HFF-Myc (cell line): ENCODE data around the gene SFSWAP.

Source experiments
- DNase-seq: peaks from one replicate; pipeline ENCODE4 v3.0.0-alpha.2; 2011; ENCODE audit warnings: low read depth; ENCODE audit errors: extremely low read depth
- H3K4me3 ChIP-seq: replicated peaks from 2 replicates; pipeline ENCODE4 v1.5.1; 2011; ENCODE audit warnings: low read depth, mild to moderate bottlenecking, control low read depth, low read length
- CTCF ChIP-seq: IDR thresholded peaks from 2 replicates; pipeline ENCODE4 v1.5.1; 2012; ENCODE audit warnings: mild to moderate bottlenecking, low read depth, low read length, control low read depth; ENCODE audit errors: missing control alignments

Gene SFSWAP

GRCh38 chr12:131799828-131800593, 89.1 kb downstream of the SFSWAP start:
- TF ChIP-seq CTCF: no peak
- no peak overlapping the region for H3K4me3 ChIP-seq
- DNase-seq: no peak

DNA sequence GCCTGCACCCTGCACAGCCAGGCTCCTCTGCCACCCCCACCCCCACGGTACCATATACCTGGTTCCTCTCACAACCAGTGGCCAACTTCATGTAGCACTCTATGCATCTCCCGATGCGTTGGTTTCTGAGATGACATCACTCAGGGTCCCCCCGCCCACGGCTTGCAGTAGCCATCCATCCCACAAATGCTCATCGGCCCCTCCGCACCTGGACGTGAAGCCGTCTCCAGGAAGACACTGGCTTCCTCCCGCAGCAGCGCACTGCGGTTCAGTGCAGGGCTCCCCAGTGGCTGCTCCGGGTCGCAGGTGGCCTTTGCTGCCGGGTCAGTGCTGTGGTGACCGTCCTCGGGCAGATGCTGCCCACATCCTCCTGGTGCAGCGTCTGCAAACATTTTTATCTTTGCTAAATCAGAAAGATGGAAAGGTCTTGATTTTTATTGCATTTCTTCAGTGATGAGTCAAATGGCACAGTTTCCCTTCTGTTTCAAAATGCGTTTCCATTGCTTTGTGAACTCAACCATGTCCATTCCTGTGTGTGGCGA, 89.8 kb downstream of the SFSWAP start:
- no peak overlapping the region for H3K4me3 ChIP-seq
- DNase-seq: no peak
- no peak for TF ChIP-seq CTCF

GRCh38 chr12:131801254-131801866, 90.5 kb downstream of the SFSWAP start:
- no peak for DNase-seq
- no peak overlapping the region for H3K4me3 ChIP-seq
- no peak for TF ChIP-seq CTCF

- no peak for DNase-seq
- no peak overlapping the region for H3K4me3 ChIP-seq
- no peak for TF ChIP-seq CTCF
These were observed 93.2 kb downstream of the SFSWAP start for GRCh38 chr12:131803961-131804521.

DNA sequence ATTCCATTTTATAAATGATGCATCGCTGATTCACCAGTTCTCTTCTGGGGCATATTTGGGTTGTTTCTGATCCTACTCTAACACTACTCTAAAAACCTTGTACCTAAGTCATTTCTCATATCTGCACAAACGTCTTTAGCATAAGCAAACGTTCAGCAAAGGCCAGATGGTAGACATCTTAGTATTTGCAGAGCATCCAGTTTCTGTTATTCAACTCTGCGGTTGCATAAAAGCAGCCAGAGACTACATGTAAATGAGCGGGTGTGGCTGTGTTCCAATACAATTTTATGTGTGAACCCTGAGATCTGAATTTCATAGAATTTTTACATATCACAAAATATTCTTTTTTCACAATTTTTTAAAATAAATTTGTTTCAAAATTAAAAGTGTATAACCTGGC, 94.5 kb downstream of the SFSWAP start:
- TF ChIP-seq CTCF: no peak
- no peak overlapping the region for H3K4me3 ChIP-seq
- DNase-seq: no peak

- TF ChIP-seq CTCF: no peak
- no peak overlapping the region for H3K4me3 ChIP-seq
- no peak for DNase-seq
These were observed 95.8 kb downstream of the SFSWAP start for GRCh38 chr12:131806674-131807073.
